ENCODE results near the gene VWF. TPM values are rescaled to one million over a fixed set of nuclear protein-coding genes. Genes with fewer than 3 reads are reported as not detected.

The VWF gene
- total RNA-seq, 1 donor from 2014 or later, result 0.05 TPM

- H3K36me3 Mint-ChIP-seq (ENCODE audit: low read depth), result no peaks in the 10 kb centered on the region
- peaks cover 4% of the 10 kb centered on the region for H3K9me3 Mint-ChIP-seq (ENCODE audit: low read depth)
- H3K27me3 Mint-ChIP-seq (ENCODE audit: low read depth), result no peaks in the 10 kb centered on the region
- DNase-seq (ENCODE audit: low spot score), result peak; percentile 32
- TF ChIP-seq CTCF (IDR thresholded peaks at IDR 0.05), result no peak
- peaks cover 33% of the 10 kb centered on the region for H3K4me1 Mint-ChIP-seq (ENCODE audit: low read depth)
- H3K27ac Mint-ChIP-seq (ENCODE audit: unreplicated experiment), result no peak overlapping the region
- H3K4me3 Mint-ChIP-seq (ENCODE audit: unreplicated experiment), result no peak overlapping the region
Measured at GRCh38 chr12:6091786-6092566, 32.5 kb downstream of the VWF start.

GRCh38 chr12:6090803-6091202 is 33.7 kb downstream of the VWF start:
- H3K9me3 Mint-ChIP-seq (ENCODE audit: low read depth), result peaks cover 4% of the 10 kb centered on the region
- no peaks in the 10 kb centered on the region for H3K27me3 Mint-ChIP-seq (ENCODE audit: low read depth)
- TF ChIP-seq CTCF (IDR thresholded peaks at IDR 0.05), result no peak
- peaks cover 39% of the 10 kb centered on the region for H3K4me1 Mint-ChIP-seq (ENCODE audit: low read depth)
- no peak overlapping the region for H3K27ac Mint-ChIP-seq (ENCODE audit: unreplicated experiment)
- peak; percentile 49 for DNase-seq (ENCODE audit: low spot score)
- no peaks in the 10 kb centered on the region for H3K36me3 Mint-ChIP-seq (ENCODE audit: low read depth)
- H3K4me3 Mint-ChIP-seq (ENCODE audit: unreplicated experiment), result no peak overlapping the region

GRCh38 chr12:6088921-6089747 is 35.3 kb downstream of the VWF start:
- no peaks in the 10 kb centered on the region for H3K36me3 Mint-ChIP-seq (ENCODE audit: low read depth)
- H3K4me1 Mint-ChIP-seq (ENCODE audit: low read depth), result peaks cover 52% of the 10 kb centered on the region
- no peak overlapping the region for H3K27ac Mint-ChIP-seq (ENCODE audit: unreplicated experiment)
- DNase-seq (ENCODE audit: low spot score), result no peak
- H3K27me3 Mint-ChIP-seq (ENCODE audit: low read depth), result no peaks in the 10 kb centered on the region
- peaks cover 4% of the 10 kb centered on the region for H3K9me3 Mint-ChIP-seq (ENCODE audit: low read depth)
- TF ChIP-seq CTCF (IDR thresholded peaks at IDR 0.05), result no peak
- H3K4me3 Mint-ChIP-seq (ENCODE audit: unreplicated experiment), result no peak overlapping the region

- Mint-ChIP-seq H3K36me3 (ENCODE audit: low read depth) (no peaks in the 10 kb centered on the region), H3K9me3 (ENCODE audit: low read depth) (no peaks in the 10 kb centered on the region), H3K4me1 (ENCODE audit: low read depth) (peaks cover 46% of the 10 kb centered on the region), H3K4me3 (ENCODE audit: unreplicated experiment) (no peak overlapping the region), H3K27ac (ENCODE audit: unreplicated experiment) (no peak overlapping the region), H3K27me3 (ENCODE audit: low read depth) (no peaks in the 10 kb centered on the region)
- DNase-seq (ENCODE audit: low spot score), result no peak
- no peak for TF ChIP-seq CTCF (IDR thresholded peaks at IDR 0.05)
Measured at GRCh38 chr12:6086316-6086715, 38.2 kb downstream of the VWF start.

GRCh38 chr12:6085841-6086240 is 38.6 kb downstream of the VWF start:
- H3K9me3 Mint-ChIP-seq (ENCODE audit: low read depth), result no peaks in the 10 kb centered on the region
- no peak overlapping the region for H3K4me3 Mint-ChIP-seq (ENCODE audit: unreplicated experiment)
- no peak overlapping the region for H3K27ac Mint-ChIP-seq (ENCODE audit: unreplicated experiment)
- no peaks in the 10 kb centered on the region for H3K27me3 Mint-ChIP-seq (ENCODE audit: low read depth)
- peaks cover 42% of the 10 kb centered on the region for H3K4me1 Mint-ChIP-seq (ENCODE audit: low read depth)
- no peaks in the 10 kb centered on the region for H3K36me3 Mint-ChIP-seq (ENCODE audit: low read depth)
- TF ChIP-seq CTCF (IDR thresholded peaks at IDR 0.05), result no peak
- no peak for DNase-seq (ENCODE audit: low spot score)

Data from chondrocyte (in vitro differentiated cells).